DOHH2 (cell line): ENCODE measurements around the gene MARK1.

Source experiments
- CTCF ChIP-seq: fragments of 200-600 bp; sonication (generic); IDR thresholded peaks from one replicate; pipeline ENCODE4 v1.5.1; 2014; ENCODE audit warnings: antibody characterized with exemption, mild to moderate bottlenecking, low read depth, low read length; ENCODE audit not compliant: poor library complexity, severe bottlenecking
- EZH2phosphoT487 ChIP-seq: fragments of 200-600 bp; sonication (generic); IDR thresholded peaks from 2 replicates; pipeline ENCODE4 v1.6.1; 2017; ENCODE audit warnings: borderline replicate concordance, mild to moderate bottlenecking, antibody characterized with exemption, low read length, moderate library complexity, mixed read lengths

GRCh38 chr1:220628431-220628830, 100.5 kb downstream of the MARK1 start:
- TF ChIP-seq CTCF (no peak), EZH2phosphoT487 (no peak)
